HG03457 (cell line): Measurements from ENCODE around the gene SRPK2.

Experiments used
- ATAC-seq: cut with Tn5 transposase; IDR thresholded peaks from one replicate; pipeline ENCODE4 v1.9.1; 2021; ENCODE audit warnings: moderate number of reproducible peaks; ENCODE audit not compliant: unreplicated experiment

Gene SRPK2

DNA sequence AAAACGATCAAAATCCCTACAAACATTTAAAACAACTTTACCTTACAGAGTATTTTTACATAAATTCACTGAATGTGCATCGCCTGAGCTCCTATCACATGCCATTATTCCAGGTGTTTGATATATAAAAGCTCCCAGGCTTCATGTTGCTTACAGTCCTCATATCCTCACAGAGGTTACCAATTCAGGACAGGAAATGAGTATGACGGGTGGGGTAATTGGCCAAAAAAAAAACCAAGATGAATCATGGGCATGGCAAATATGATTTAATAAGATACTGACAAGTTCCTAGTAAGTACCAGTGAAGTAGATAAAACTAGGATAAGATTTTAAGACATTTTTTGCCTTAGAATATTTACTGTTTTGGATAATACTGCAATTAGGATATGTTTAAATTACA is 238.9 kb downstream of the SRPK2 start:
- ATAC-seq = no peak

GRCh38 chr7:105141068-105141467 is 247.7 kb downstream of the SRPK2 start:
- ATAC-seq = no peak

DNA sequence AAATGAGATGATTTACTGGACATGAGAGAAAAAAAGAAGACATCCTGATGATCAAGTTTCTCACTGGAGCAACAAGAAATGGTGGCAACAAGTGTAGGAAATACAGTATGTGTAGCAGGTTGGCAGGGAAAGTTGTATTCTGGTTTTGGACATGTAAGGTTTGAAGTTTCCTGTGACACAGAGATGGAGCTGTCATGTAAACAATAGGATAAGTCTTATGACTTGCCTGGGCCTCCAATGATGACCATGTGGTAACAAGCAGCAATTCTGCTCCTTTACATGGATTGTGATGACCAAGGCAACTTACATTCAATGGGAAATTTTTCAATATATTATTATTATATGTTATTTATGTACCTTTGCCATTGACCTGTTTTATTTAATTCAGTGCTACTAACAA is 249.3 kb downstream of the SRPK2 start:
- ATAC-seq = no peak

DNA sequence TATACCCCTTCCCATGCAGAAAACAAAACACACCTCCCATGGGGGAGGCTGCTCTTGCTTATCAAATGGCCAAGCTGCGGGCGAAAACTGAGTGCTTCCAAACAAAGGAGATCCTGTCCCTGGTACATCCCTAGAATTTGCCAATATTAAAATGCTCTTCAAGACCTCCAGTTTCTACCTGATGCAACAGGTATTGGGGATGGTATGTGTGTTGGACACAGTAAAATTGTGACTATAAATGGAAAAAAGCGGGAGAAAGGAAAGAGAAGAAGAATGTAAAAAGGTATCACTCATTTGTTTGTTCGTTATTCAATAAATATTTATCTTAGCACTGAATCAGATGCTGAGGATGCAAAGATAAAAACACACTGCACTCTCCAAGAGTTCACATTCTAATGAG is 250.8 kb downstream of the SRPK2 start:
- no peak for ATAC-seq

GRCh38 chr7:105136221-105136620 is 252.5 kb downstream of the SRPK2 start:
- no peak for ATAC-seq

- ATAC-seq = no peak
Measured at GRCh38 chr7:105133986-105134655, 254.6 kb downstream of the SRPK2 start.

DNA sequence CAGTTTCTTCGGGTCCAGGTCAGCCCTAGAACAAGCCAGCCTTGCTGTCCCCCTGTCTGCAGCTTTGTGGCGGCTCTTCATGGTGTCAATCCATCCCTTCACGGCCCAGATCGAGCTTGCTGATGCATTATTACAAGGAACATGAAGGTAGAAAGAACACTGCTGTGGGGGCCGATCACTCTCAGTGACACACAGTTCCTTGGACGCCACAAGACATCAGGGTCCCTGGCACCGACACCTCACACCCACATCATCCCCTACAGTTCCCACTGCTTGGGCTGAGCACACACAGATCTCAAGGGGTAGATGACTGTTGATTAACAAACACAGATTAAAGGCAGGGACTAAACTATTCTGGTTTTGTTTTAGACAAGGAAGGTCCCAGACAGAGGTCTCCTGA is 255.4 kb downstream of the SRPK2 start:
- no peak for ATAC-seq

GRCh38 chr7:105132835-105133234 is 255.9 kb downstream of the SRPK2 start:
- no peak for ATAC-seq

GRCh38 chr7:105132335-105132734 is 256.4 kb downstream of the SRPK2 start:
- ATAC-seq = no peak

- ATAC-seq = no peak
Measured at GRCh38 chr7:105131890-105132289, 256.8 kb downstream of the SRPK2 start.

DNA sequence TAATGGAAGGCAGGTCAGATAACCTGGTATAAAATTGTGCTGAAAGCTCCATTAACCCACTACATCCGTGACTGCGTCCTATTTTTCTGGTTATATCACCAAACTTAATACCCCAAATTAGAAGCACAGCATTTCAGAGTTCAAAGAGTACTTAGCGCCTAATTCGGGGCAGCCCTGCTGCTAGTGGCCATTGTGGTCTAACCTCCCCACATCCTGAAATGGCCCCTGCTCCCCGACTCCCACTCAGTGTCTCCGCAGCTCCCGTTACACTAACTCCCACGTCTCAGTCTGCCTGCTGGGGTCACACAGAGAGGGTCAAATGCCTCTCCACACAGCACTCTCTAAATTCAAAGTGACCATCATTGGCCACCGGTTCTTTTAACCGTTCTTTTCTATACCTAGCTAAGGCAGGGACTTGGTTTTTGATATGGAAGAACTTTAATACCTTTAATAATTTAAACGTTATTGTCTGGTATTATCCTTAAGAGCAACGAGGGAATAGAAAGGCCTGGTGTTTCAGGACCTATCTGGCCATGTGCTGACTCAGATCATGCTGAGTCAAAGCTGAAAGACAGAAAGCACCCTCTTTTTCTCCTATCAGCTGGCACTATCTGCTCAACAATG is 257.6 kb downstream of the SRPK2 start:
- ATAC-seq = no peak

DNA sequence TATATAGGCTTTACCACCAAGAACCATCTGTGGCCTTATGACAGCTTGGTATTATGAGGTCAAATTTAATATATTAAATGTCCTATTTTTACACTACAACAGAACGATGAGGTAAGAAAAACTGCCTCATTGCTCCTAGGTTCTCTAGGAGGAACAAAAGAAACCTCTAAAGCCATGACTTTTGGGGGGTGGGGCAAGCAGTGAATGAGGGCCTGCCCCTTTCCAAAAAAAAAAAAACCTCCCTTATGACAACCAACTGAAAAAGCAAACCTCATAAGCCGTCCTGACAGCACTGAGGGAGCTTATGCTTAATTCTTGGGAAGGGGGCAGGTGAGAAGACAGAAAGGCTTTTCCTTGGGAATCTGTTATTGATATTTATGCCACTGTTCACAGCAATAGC is 258.1 kb downstream of the SRPK2 start:
- no peak for ATAC-seq

- no peak for ATAC-seq
Measured at GRCh38 chr7:105130048-105130447, 258.7 kb downstream of the SRPK2 start.

DNA sequence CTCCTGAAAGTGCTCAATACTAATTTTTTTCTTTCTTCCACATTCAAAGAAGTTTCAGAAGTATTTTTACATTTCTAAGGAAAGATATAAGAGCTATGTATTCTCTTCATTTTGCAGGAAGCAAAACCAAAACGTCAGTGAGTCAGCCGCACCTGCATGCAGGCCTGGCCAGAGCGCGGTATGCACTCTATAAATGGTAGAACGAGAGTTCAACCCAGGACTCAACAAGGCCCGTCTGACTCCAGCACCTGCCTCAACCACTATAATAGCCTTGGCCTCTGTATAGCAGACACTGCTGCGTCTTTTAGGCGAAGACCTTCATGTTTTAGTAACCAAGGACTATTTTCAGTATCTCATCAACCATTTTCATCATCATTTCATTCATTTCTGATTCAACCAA is 261.5 kb downstream of the SRPK2 start:
- no peak for ATAC-seq

GRCh38 chr7:105126436-105126975 is 262.2 kb downstream of the SRPK2 start:
- no peak for ATAC-seq

DNA sequence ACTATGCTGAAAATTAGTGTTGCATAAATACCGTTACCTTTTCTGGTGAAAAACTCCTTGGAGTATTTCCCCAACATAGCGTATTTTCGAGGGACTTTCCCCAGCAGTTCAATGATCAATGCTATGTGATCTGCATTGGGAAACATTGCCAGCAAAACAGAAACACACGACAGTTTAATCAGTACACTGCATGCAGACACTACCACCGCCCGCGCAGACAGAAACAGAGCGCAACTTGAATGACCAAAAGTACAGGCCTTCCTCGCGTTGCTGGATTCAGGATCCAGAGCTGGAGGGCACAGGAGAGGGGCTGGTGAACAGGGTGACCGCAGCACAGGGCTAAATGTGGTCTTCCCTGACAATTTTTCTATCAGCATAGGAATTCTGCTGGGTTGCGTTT is 263.0 kb downstream of the SRPK2 start:
- ATAC-seq = no peak

GRCh38 chr7:105122619-105123018 is 266.1 kb downstream of the SRPK2 start:
- ATAC-seq = no peak

- no peak for ATAC-seq
Measured at GRCh38 chr7:105118612-105119600, 269.8 kb downstream of the SRPK2 start.

GRCh38 chr7:105112440-105113418 is 276.0 kb downstream of the SRPK2 start:
- no peak for ATAC-seq

DNA sequence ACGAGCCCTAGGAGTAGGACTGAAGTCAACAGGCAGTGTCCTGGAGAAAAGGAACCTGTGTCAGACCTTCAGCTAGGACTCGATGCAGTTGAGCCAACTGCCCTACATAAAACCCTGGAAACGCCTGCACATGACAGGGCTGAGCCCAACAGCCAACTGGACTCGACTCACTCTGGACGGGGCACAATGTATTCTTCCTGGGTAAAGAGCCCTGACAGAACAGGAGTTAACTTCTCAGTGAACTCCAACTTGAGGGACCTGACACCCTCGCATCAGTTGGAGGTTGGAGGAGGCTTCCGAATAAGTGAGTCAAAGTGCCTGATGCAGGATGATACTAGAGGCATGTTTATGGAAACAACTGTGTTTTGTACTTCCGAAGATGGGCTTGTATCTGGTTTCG is 281.3 kb downstream of the SRPK2 start:
- no peak for ATAC-seq
